Left forelimb (tissue), 1 donor: ENCODE results near the gene MRPS27.

Experiments
- DNase-seq: peaks from one replicate; pipeline ENCODE4 v3.0.0-alpha.2; 2018; ENCODE audit warnings: low spot score

The MRPS27 gene

DNA sequence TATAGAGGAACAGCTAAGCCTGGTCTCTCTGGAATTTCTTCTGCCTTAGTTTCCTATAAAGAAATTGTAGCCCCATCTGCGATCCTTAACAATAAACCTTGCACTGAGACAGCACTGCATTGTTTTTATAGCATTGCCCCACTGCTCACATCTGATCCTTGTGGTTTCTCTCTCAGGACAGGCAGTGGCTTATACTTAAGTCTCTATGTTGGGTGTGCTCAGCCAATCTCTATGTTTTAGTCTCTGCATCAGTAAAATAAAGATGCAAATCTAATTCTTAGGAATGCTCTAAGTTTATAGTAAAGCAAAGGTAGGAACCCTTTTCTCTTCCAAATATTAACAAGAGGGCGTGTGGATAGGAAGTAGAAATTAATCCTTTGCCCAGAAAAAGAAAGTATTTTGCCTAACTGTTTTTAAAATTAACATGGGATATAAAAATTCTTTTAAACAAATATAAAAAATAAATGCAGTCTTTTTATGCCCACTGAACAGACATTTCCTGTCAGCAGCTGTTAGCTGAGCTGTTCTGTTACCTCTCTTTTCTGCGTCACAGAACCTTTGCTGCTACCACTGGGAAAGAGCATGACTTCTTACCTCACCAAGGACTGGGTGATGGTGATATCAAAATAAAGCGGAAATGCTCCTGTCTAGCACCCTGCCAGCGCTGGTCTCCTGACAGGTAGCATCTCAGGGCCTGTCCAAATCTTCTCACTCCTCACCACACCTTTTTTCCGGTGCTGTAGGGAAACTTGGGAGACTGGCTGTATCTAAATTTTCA lies 29.5 kb downstream of the MRPS27 start:
- no peak for DNase-seq

DNA sequence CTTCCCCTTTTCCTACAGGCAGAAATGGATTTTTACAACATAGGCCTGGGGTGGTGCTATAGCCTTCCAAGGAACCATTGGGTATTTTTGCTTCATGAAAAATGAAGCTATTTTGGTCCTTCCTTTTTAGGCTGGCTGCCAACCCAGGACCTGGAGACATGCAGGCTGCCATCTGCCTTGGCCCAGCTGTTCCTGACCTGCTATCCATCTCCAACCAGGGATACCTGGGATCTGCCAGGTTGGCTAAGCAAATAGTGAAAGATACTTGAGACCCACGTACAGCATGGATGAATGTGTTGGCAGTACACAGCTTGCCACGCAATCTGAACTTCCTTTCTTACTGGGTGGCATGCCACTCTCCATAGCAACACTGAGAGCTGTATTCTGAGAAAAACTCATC lies 31.1 kb downstream of the MRPS27 start:
- DNase-seq, result no peak

DNA sequence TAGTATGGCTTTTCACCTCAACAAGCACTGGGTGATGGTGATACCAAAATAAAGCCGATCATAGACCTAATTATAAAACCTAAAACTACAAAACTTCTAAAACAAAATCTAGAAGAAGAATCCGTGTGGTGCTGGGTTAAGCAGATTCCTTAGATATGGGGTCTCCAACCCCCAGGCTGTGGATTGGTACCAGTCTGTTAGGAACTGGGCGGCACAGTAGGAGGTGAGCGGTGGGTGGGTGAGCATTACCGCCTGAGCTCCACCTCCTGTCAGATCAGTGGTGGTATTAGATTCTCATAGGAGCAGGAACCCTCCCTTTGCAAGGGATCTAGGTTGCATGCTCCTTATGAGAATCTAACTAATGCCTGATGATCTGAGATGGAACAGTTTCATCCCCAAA lies 33.2 kb downstream of the MRPS27 start:
- DNase-seq, result no peak

GRCh38 chr5:72285424-72285821 lies 34.6 kb downstream of the MRPS27 start:
- no peak for DNase-seq

- no peak for DNase-seq
These were observed 35.2 kb downstream of the MRPS27 start for GRCh38 chr5:72284559-72285423.

DNA sequence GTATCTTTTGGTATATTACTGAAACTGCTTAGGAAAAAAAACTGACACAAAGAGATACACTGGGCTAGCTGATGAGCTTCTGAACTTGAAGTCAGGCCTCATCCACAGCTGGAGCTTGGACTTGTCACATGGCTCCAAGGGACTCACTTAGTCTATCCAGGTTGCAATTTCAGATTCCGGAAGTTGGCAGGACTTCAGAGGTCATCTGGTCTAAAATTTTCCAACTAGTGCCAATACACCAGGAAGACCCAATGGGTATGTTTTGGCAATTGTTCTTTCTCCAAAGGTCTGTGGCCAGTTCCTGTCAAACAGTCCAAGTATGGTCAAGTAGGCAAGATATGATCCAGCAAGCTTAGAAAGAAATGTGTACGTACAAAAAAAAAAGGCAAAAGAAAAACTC lies 36.7 kb downstream of the MRPS27 start:
- DNase-seq, result no peak

DNA sequence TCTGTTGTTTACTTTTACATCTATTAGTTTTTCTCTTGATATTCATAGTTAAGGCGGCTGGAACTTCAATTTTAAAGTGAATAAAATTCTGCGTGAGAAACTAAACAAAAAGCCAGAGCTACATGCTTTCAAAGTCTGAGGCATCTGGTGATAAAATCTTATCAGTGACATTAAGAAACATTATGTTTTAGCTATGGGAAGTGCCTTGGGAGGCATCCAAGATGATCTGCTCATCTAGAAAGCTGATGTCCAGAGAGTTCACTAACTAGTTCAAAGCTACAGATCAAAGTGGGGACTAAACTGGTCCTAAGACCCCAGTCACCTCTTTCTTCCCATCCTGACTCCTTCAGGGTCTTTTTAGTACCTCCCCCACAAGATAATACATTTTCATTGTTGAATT lies 37.2 kb downstream of the MRPS27 start:
- DNase-seq, result no peak

DNA sequence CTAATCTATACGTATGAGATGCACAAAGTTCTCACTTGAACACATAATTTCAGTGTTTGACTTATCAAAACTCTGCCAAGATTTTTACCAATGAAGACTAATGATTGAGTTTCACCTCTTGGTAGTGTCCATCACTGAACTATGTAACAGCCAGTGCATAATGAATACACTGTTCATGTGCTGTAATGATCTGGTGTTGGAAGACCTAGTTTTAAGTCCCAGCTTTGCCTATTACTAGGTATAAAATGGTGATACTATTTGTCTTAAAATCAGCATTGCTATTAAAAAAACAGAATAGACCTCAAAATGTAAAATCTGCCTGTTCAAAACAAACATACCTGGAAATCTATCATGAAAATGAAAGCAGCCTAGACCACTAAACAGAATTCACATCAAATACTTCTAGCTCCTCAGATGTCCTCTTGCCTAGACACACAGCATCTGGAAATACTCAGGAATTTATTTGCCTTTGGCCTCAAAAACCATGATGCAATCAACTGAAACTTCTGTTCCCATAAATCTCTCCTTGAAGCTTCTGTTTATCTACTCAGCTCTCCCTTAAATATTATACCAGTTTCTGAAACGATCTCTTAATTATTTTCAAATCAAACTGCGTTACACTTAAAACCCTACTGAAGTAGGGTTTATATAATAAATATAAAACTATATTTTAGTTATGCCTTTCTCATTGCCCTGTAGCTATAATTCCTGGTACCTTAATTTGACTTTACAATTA lies 38.1 kb downstream of the MRPS27 start:
- DNase-seq, result no peak

DNA sequence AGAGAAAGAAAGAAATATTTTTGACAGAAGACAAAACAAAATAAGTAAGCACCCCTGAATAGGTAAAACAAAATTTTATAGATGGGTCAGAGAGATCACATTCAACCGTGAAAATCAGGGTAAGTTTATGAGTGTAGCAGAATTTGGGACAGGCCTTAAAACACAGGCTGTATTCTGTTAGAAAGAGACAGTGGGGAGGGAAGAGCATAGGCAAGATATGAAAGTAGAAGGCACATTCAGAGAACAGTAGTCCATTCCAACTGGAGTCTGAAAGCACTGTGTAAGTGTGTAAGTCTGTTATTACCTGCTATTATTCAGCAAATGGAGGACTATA lies 38.6 kb downstream of the MRPS27 start:
- no peak for DNase-seq

GRCh38 chr5:72280581-72281069 lies 39.4 kb downstream of the MRPS27 start:
- no peak for DNase-seq

GRCh38 chr5:72276219-72276752 lies 43.8 kb downstream of the MRPS27 start:
- no peak for DNase-seq

DNA sequence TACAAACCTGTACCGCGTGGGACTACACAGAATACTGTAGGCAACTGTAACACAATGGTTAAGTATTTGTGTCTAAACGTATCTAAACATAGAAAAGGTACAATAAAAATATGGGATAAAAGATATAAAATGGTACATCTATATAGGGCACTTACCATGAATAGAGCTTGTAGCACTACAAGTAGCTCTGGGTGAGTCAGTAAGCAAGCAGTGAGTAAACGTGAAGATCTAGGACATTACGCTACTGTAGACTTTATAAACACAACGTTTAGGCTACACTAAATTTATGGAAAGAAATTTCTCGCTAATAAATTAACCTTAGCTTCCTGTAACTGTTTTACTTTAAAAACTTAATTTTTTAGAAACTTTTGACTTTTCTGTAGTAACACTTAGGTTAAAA lies 46.5 kb downstream of the MRPS27 start:
- DNase-seq, result no peak

GRCh38 chr5:72272398-72272797 lies 47.6 kb downstream of the MRPS27 start:
- DNase-seq, result no peak

GRCh38 chr5:72271702-72272101 lies 48.3 kb downstream of the MRPS27 start:
- no peak for DNase-seq

DNA sequence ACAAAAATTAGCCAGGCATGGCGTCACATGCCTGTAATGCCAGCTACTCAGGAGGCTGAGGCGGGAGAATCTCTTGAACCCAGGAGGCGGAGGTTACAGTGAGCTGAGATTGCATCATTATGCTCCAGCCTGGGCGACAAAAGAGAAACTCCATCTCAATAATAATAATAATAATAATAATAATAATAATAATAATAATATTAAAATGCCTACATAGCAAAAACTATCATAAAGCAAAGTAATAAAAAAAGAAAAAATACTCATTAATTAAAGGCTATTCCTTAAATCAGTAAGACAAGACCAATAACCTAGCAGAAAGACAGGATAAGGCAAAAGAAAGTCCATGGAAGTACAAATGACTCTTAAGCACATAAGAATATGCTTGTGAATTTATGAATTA lies 50.0 kb downstream of the MRPS27 start:
- DNase-seq, result no peak

- no peak for DNase-seq
These were observed 50.6 kb downstream of the MRPS27 start for GRCh38 chr5:72269411-72269780.

GRCh38 chr5:72268753-72269410 lies 51.2 kb downstream of the MRPS27 start:
- DNase-seq, result no peak

DNA sequence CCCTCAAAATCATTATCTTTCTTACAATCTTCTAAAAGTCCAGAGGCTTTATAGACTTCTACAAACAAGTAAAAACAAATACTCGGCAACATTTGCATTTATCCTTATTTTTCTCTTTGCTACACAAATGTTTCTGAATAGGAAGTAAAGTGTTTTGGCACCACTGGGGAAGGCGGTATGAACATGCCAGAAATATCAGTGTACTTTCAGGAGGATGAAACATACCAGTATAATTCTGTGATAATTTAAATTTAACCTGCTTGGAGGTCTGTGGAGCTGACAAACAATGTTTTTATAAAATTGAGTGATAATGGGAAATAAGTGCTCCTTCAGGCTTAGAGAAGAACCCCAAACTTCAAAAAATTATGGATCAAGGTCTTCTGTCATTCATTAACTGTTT lies 51.8 kb downstream of the MRPS27 start:
- DNase-seq, result no peak

DNA sequence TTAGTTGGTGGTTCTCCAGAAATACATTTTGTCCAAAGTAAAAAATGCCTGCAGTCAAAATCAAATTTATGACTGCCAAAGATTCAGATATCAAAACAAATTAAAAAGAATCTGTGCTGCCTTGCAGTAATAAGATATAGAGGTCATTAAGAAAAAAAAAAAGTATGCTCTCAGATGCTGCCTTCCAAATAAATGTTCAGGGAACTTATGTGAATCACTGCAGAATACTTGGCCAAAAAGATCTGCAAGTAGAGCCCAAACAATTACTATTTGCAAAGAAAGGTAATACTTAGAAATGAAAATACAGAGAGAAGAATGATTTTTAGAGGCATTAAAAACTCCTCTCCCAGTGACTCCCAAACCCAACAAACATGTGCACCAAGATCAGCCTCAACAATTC lies 52.4 kb downstream of the MRPS27 start:
- no peak for DNase-seq

DNA sequence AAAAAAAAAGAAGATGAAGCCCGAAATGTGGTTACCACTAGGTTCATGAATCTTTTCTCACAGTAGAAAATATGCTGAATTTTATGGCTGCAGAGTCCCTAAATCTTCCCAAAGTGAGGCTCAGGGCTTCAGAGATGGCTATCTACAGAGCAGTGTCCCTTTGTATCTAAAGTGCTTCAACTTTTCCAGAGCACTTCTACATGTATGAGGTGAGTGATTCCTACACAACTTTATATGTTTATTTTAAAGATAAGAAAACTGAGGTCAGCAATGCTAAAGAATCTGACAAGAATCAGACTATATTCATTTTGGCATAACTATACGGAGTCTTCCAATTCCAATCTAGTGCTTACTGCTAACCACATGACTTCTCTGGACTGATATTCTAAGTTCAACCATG lies 53.2 kb downstream of the MRPS27 start:
- DNase-seq, result no peak

- DNase-seq, result no peak
These were observed 54.8 kb downstream of the MRPS27 start for GRCh38 chr5:72265032-72265877.
